HTR-8/SVneo (cell line): ENCODE results near the gene DLG2.
"Not testable (repeated sequence)": the region's sequence is repeated elsewhere in the genome, so short reads cannot be mapped to it uniquely, and the experiment has no call there.

ENCODE experiments used
- DNase-seq: peaks from one replicate; pipeline ENCODE4 v3.0.0; 2011; ENCODE audit warnings: low spot score, mixed read lengths; ENCODE audit not compliant: insufficient read length
- FAIRE-seq: peaks from 2 replicates; lab custom pipeline; 2011; peaks lifted over from hg19 to GRCh38; lab: Jason Lieb, UNC

The DLG2 gene

DNA sequence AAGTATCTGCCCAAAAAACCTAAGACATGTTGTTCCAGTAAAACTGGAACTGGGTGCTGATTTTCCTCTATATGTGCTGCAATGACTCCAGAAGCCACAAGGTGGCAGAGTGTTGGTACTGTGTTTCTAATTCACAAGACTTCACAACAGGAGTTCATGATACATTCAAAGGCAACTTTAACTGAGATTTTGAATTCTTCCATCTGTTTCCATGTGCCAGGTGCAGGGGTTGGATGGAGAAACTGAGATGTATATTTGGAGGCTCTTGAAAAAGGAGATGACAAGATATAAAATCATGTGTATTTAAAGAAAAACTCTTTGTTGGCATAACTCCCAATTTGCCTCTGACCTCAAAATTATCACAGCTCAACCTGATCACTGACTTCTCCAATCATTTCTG, 1242.4 kb downstream of the DLG2 start:
- DNase-seq (peak; percentile 10), FAIRE-seq (no peak)

DNA sequence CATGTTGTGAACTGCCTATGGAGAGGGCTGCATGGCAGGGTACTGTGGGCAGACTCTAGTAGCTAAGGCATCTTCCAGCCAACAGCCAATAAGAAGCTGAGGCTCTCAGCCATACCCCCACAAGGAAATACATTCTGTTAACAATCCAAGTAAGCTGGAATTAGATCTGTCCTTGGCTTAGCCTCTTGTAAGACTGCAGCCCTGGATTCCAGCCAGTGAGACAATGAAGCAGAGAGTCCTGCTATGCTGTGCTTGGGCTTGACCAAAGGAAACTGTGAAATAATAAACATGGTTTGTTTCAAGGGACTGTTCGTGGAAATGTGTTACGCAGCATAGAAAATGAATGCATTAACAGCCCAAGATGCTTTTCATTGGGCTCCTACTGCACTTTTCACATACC, 1243.6 kb downstream of the DLG2 start:
- DNase-seq (no peak), FAIRE-seq (no peak)

DNA sequence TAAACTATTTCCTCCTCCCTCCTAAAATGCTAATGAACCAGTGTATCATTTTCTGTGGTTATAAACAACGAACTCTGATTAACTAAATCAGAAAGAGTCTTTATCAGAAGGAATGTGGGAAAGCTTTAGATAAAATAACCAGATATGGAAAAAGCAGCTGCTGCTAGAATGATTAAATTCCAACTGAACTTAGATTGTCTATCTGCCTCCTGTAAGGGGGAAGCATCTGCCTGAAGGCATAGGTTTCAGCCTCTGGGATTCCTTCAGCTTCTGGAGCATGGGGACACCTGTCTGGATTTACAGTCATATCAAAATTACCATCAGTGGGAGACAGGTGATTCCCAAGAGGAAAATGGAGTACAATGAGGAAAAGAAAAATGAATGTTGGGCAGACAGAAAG, 1245.5 kb downstream of the DLG2 start:
- DNase-seq: no peak
- no peak for FAIRE-seq

DNA sequence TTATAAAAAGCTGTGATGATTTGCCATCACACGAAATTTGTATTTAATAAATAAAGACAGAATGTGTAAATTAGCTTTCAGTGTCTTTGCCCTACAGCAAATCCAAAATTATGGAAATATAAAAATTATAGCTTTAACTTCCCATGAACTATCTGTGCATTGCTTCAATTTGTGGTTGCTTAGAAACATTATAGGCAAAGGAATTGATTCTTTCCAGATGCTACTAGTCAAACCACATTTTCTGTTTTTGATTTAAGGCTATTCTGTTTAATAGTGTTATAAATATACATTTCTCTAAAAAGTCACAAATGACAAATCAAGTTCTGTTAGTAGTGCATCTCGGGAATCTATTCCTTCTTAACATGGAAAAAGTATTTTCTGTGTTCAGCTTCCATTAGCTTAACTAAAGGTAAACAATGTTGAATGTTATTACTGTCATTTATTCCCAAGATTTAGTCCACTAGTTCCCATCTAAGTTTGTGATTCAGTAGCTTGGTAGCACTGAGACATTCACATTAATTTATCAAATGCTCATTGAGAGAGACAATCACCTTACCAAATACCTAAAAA, 1254.7 kb downstream of the DLG2 start:
- DNase-seq: no peak
- FAIRE-seq: no peak

DNA sequence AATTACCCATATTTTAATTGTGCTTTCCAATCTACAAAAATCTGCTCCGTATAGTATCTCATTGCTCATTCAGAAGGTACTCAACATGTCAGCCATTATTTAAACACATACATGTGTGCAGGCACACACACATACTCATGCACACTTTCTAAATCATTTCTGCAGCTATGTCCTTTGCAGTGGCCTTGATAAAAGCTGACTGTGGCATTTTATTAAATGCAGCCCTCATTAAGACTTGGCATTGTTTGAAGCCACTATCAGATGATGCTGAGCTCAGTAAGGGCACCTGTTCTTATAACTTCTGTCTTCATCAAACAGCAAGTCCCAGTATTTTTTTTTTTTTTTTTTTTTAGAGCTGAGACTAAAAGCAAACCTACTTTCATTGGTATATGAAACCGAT, 1269.1 kb downstream of the DLG2 start:
- FAIRE-seq (no peak), DNase-seq (no peak)

DNA sequence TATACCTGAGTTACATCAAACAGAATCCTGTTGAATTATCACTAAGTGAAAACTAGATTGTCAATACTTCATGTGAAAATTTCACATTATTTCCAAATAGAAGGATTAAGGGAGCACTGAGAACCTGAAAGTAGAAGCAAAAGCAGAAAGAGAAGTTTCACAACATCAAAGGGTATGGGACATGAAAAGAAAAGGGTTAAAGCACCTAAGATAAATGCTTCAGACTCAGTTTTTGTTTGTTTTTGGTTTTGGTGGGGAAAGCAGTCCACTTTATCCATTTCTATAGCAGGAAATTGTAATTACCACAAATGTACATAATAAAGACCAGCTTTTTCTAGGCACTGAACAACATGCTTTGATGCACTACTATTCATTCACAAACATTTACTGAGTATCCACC, 1271.2 kb downstream of the DLG2 start:
- FAIRE-seq (no peak), DNase-seq (no peak)

DNA sequence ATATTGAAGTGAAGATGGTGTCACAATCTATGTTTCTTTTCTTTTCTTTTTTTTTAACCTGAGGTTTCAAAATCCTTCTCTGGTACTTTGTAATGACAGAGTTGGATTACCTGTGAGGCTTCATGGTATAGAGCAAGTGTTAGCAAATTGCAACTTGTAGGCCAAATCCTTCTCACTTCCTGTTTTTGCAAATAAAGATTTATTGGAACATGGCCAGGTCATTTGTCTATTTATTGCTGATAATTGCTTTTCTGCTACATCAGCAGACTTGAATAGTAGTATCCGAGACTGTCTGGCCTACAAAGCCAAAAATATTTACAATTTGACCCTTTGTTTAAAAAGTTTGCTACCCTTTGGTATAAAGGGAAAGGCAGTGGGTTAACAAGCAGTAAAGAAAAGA, 1281.5 kb downstream of the DLG2 start:
- FAIRE-seq: no peak
- DNase-seq: no peak

DNA sequence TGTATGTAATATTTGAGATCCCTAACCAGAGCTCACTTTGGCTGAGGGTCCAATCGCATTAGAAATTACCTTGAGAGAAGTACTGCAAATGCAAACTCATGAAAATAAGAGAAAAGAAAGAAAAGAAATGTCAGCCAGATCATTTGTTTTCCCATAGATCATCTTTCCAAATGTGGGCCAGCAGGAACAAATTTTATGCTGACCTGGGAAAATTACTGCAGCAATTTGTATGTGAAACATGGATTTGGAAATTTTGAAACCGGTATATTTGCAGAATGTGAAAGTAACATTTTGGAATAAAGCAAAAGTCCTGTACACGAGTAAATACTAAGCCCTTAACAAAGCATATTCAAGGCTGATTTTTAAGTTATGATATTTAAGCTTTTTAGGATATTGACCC, 1282.1 kb downstream of the DLG2 start:
- FAIRE-seq (no peak), DNase-seq (no peak)

DNA sequence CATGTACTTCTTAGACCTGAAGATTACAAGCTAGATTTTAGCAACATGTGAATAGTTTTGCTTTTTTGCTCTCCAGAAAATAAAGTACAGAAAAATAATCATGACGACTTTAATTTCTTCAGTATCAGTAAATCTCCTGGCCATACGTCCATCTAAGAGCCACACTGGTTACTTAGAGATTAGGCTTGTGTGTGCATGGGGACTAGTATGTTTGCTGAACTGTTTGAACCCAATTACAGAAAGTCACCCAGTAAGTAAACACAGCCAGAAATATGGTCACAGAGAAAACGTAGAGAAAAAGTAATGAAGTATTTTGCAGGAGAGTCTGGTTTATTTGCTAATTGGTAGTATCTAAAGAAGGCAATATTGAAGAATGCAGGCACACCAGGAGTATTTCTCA, 1287.3 kb downstream of the DLG2 start:
- FAIRE-seq (no peak), DNase-seq (no peak)

DNA sequence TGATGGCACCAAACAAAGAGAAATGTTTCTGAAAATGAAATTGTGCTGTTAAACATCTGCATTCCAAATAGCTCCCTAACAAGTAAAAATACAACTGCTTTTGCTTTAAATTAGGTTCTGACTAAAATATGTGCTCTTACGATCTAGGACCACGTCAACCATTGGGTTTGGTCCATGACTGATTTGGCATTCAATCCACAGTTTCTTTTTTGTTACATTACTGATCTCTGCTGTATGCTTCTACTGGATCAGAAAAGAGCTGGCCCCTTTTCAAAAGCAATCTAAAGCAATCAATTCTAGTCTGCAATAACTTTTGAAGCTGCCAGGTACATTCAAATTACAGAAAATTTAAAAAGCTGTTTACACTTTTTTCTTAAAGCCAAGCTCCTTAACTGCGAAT, 1293.9 kb downstream of the DLG2 start:
- DNase-seq (no peak), FAIRE-seq (no peak)

DNA sequence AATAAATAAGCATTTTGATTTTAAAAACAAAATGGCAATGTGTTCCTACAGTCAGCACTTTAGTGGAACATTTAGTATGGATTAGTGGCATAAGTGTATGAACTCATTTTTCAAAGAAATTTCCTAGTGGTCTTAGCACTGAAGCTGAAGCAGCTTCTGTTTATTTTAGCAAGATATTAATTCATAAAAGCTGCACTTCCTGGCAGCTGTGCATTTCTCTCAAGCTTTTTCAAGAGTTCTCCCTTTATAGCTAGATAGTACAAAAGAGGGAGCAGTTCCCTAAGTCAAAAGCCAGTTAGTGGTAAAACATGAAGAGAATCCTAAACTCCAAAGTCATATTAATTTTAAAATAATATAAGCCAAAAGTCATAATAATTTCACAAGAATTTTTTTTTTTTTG, 1304.9 kb downstream of the DLG2 start:
- DNase-seq: no peak
- no peak for FAIRE-seq

DNA sequence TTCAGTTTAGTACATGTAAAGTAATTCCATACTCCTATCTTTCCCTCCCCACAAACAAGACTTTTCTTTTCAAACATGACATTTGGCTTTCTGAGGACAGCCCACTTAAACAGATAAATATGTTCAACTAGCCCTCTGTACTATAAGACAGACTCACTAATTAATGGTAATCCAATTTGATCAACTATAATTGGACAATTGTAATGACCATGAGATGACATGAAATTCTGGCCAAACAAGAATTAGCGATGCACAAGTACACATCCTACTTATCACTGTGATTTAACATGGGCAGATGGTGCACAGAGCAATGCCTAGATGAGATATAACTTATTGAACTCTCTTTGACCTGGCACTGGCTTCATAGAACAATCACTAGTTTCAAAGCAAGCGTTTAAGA, 1307.3 kb downstream of the DLG2 start:
- no peak for FAIRE-seq
- no peak for DNase-seq

DNA sequence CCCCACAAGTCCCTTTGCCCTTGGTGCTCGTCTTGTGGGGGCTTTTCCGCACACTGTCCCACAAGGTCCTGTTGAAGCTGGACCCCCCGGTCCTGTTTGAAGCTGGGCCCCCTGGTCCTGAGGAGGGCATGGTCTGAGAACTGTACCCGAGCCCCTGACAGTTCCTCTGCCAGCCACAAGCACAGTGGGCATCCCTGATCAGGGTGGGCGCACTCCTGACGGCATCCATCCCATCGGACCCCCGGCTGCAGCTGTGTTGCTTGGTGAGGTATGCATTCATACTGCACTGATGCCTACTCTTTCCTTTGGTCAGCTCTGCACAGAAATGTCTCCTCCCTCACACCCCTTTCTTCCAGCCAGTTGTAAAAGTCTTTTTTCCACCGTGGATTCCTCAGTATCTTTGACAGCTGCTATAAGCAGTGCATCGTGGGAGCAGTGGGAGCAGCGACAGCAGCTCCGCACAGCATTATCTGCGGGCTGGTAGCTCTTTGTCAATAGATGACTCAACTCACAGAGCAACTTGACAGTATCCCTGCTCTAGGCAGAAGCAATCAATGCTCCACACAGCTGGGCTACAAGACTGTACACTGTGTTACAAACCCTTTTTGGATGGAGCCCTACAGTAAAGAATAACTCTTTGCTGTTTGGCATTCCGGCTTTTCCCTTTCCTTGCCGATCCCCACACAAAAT, 1310.1 kb downstream of the DLG2 start:
- DNase-seq: no peak

DNA sequence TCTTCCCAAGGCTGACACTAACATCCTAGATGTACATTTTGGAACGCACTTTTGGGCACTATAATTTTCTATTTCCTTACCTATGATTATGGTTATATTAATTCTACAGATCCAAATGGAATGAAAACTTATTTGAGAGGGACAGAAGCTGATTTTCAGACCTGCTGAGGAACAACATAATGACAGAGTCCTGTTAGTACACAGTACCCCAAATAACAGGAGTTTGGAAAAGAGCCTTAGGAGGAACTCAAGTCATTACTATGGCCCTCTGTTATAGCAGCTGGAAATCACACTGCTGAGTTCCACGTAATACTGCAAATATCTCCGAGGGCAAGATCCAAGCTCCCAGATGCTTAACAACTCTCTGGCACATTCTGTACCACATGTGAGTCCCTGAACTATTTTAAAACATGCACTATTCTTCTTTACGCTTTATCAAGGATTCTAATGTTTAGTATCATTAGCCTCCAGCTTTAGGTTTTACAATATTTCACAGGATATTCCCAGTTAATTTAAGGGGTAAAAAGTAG, 1313.2 kb downstream of the DLG2 start:
- FAIRE-seq (no peak), DNase-seq (no peak)

More for the DNA sequence above, 1310.1 kb downstream of the DLG2 start:
- FAIRE-seq: no peak

DNA sequence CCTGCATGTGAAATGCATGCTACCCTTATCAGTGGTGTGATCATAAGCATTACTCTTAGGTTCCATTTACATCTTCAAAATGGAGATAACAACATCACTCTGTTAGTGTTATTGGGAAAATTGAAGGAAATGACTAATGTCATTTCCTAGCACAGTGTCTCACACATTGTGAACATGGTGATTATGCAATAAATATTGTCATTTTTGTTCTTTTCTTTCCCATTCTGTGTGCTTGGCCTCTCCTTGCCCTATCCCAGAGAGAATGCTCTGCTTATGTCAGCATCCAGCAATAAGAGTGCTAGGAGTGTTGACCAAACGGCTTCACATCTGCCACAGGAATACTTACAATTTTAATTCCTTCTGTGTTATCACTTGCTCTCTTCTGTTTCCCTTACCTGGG, 1316.9 kb downstream of the DLG2 start:
- DNase-seq (no peak), FAIRE-seq (no peak)

DNA sequence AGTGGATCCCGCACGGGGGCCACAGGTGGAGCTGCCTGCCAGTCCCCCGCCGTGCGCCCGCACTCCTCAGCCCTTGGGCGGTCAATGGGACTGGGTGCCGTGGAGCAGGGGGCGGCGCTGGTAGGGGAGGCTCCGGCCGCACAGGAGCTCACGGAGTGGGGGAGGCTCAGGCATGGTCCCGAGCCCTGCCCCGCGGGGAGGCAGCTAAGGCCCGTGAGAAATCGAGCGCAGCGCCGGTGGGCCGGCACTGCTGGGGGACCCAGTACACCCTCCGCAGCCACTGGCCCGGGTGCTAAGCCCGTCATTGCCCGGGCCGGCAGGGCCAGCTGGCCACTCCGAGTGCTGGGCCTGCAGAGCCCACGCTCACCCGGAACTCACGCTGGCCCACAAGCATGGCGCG, 1318.7 kb downstream of the DLG2 start:
- DNase-seq, FAIRE-seq: not testable (repeated sequence)

DNA sequence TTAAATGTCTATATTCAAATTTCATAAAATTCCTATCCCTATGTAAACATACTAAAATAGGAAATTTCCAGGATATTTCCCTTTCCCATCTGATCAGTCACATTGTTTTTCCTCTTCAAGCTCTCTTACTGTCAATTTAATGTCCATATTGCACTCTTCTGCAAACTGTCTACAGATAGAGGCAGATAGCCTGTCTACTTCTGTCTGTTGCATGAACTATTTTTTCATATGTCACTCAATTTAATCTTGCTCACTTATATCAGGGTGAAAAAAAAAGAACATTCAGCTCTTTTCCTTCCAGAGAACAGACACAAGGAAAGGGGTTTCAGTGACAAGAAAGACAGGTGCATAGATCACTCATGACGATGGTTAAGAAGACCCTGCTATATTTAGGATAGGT, 1327.1 kb downstream of the DLG2 start:
- no peak for FAIRE-seq
- no peak for DNase-seq

DNA sequence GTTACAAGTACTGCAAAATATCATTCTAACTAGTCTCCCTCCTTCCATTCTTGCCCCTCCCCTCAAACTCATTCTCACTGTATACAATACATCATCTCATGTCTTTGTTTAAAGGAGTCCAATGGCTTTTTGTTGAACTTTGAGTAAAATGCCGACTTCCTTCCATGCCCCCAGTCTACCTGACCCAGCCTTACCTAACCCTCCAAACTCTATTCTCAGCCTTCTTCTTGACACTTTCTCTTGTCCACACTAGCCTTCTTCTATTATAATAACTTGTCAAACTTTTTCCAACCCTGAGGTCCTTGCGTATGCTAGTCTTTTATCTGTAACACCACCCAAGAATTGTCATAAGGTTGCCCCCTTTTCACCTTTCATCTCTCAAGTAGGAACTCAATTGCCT, 1329.6 kb downstream of the DLG2 start:
- DNase-seq (no peak), FAIRE-seq (no peak)

DNA sequence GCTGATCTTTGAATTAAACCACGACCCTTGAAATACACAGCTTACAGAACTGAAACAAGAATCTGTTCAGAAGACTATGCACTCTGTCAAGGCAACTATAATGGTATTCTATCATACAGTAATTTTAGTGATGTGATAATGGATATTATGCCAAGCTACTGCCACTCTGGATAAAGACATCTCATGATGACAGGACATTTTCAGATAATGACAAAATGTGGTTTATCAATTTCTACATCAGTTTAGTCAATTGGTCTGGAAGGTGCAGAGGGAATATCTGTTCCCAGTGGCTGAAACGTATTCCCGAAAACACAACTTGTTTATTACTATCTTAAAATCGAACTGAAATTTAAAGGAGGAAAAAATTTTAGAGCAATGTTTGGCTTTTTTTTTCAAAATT, 1331.3 kb downstream of the DLG2 start:
- no peak for FAIRE-seq
- DNase-seq: no peak

DNA sequence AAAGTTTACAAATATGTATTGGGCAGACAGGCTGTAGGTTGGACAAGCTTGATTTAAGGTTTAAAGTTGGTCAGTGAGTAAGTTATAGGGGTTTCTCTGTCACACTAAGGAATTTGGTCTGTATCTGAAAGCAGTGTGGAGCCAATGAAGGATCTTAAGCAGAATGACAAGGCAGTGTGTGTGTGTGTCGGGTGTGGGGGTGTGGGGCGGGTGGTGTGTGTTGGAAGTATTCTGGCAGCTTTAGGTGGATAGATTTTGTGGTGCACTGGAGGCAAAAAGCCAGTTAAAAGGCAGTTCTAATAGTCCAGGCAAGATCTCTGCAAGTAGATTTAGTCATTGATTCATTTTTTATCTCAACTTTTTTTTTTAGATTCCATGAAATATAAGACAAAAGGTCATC, 1334.2 kb downstream of the DLG2 start:
- FAIRE-seq (no peak), DNase-seq (no peak)

DNA sequence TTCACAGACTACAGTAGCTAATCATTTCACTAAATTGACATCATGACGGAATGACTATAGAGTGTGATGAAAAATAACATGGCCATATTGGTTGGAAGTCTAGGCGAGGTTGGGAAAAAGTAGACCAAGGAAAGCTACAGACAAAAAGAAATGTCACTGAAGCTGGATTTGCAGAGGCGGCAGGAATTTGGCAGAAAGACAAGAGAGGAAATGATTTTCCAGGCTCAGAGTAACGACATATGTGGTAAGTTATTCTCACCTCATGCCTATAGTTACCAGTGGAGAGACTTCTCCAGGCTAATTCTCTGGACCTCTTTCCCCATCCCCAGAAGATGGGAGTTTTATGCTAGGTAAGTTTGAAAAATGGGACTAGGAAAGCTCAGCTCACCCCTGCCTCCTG, 1335.1 kb downstream of the DLG2 start:
- FAIRE-seq (no peak), DNase-seq (no peak)

DNA sequence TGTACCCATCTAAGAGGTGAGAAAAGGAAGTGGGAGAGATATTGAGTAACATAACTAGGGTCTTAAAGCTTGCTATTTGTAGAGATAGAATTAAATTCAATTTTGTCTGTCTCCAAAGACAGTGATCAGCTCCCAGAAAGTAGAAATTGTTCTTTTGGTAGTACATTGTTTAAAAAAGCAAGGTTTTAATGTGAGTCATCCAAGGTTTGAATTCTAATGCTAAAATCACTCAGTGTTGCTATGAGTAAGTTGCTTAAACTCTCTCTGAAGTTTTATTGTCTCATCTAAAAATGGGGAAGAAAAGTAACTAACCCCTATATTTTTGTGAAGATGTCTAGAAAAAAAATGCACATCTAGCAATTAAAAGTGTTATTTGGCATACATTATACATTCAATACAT, 1336.5 kb downstream of the DLG2 start:
- FAIRE-seq (no peak), DNase-seq (no peak)
